Breast epithelium (tissue), 4 donors: ENCODE results near the gene PNLIPRP1. TPM values are rescaled to one million over a fixed set of nuclear protein-coding genes. Genes with fewer than 3 reads are reported as not detected.

ENCODE experiments used
- DNase-seq, 2 donors: peaks; one replicate each; pipeline ENCODE4 v3.0.0-alpha.2; 2019; ENCODE audit warnings: low spot score in 2 of 2
- H3K27ac ChIP-seq, 2 donors: fragments of 200-600 bp; sonication (generic) in 1 of 2; one replicate each; pipeline ENCODE4 v1.5.1; 2016 to 2019; ENCODE audit warnings: mild to moderate bottlenecking in 1 of 2
- H3K27me3 ChIP-seq, 2 donors: fragments of 200-600 bp; sonication (generic) in 1 of 2; one replicate each; pipeline versions ENCODE4 v1.5.1 to v1.6.0; 2017 to 2019; ENCODE audit warnings: control low read depth in 1 of 2, mild to moderate bottlenecking in 1 of 2
- H3K36me3 ChIP-seq: fragments of 200-600 bp; one replicate; pipeline ENCODE4 v1.5.1; 2019
- H3K4me1 ChIP-seq, 2 donors: fragments of 200-600 bp; sonication (generic); one replicate each; pipeline ENCODE4 v1.5.1; 2016 to 2019; ENCODE audit warnings: control low read depth in 1 of 2
- H3K4me3 ChIP-seq, 3 donors: fragments of 200-600 bp; sonication (generic); 1 replicate in 2 of 3; 2 replicates in 1 of 3; pipeline ENCODE4 v1.5.1; 2016 to 2019; ENCODE audit warnings: mild to moderate bottlenecking in 3 of 3, moderate library complexity in 2 of 3
- H3K9me3 ChIP-seq, 2 donors: fragments of 200-600 bp; sonication (generic) in 1 of 2; one replicate each; pipeline ENCODE4 v1.5.1; 2016 to 2019; ENCODE audit warnings: control low read depth in 1 of 2
- CTCF ChIP-seq, 3 donors: fragments of 450-650 bp; IDR thresholded peaks; one replicate each; pipeline ENCODE4 v1.5.1; 2016 to 2017; ENCODE audit warnings: antibody characterized with exemption in 3 of 3, mild to moderate bottlenecking in 3 of 3, moderate library complexity in 3 of 3
- POLR2A ChIP-seq: fragments of 450-650 bp; IDR thresholded peaks from one replicate; pipeline ENCODE4 v1.6.1; 2016; ENCODE audit warnings: antibody characterized with exemption, mild to moderate bottlenecking, moderate library complexity
- POLR2AphosphoS5 ChIP-seq, 3 donors: sonication (generic); formaldehyde crosslinking; IDR thresholded peaks; one replicate each; pipeline ENCODE4 v1.6.1; 2017; ENCODE audit warnings: antibody characterized with exemption in 3 of 3
- intact Hi-C: fragments of 100-400 bp; cut with DNase I; formaldehyde crosslinking; loops from one replicate; pipeline ENCODE4 v1.15.1; 2023; ENCODE audit warnings: low total_unique reads
- total RNA-seq, 3 donors: library from RNA; depleted of rRNA; stranded (reverse); fragments of >200 nt; gene quantifications; one replicate each; pipeline ENCODE4 v1.1.0, GENCODE V29; 2016

The PNLIPRP1 gene
- total RNA-seq, 3 donors from 2014 or later: not detected

GRCh38 chr10:116553378-116553980, 37.3 kb upstream of the PNLIPRP1 start:
- Histone ChIP-seq H3K27me3 (no peaks in the 10 kb centered on the region), H3K27ac (no peak overlapping the region), H3K36me3 (no peaks in the 10 kb centered on the region), H3K4me3 (no peak overlapping the region), H3K9me3 (no peaks in the 10 kb centered on the region), H3K4me1 (no peaks in the 10 kb centered on the region)
- no peak for TF ChIP-seq POLR2A
- DNase-seq: no peak
- intact Hi-C loops: no loop called here

DNA sequence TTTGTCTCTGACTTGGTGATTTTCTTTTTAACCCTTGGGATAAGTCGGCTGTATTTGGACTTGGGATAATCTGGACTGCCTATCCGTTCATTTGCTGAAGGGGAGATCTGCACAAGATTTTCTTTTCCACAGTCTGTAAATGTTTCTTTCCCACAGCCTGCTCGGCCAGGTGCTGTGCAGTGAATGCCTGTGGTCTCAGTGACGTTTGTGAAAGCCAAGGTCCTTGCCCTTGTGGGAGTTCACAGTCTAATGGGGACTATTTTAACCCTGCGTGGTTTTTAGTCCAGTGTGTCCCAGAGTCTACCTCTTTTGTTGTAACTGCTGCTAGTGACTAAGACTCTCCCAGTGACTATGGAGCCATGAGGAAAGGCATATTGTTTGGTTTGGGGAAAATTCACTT, 36.1 kb upstream of the PNLIPRP1 start:
- Histone ChIP-seq H3K4me3 (no peak overlapping the region), H3K36me3 (no peaks in the 10 kb centered on the region), H3K9me3 (no peaks in the 10 kb centered on the region), H3K27me3 (no peaks in the 10 kb centered on the region), H3K27ac (no peak overlapping the region), H3K4me1 (no peaks in the 10 kb centered on the region)
- no peak for DNase-seq
- intact Hi-C loops: no loop called here
- TF ChIP-seq CTCF (IDR thresholded peaks at IDR 0.05): no peak
- no peak for TF ChIP-seq POLR2A
- TF ChIP-seq POLR2AphosphoS5 (IDR thresholded peaks at IDR 0.05): no peak

DNA sequence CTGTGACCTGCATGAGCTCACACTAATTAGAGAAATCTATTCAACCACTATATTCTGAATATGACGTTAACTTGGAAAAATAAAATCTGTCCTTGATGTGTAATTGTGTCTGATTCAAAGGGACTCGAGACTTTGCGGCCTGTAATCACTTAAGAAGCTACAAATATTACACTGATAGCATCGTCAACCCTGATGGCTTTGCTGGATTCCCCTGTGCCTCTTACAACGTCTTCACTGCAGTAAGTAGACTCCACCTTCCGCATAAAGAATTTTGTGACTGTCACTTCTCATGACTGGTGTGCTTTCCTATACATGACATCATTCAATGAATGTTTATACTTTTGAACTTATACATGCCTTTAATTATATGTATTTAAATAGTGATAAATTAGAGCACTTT, 34.9 kb upstream of the PNLIPRP1 start:
- DNase-seq: no peak
- Histone ChIP-seq H3K27ac (no peak overlapping the region), H3K9me3 (no peaks in the 10 kb centered on the region), H3K4me1 (no peaks in the 10 kb centered on the region), H3K4me3 (no peak overlapping the region), H3K36me3 (no peaks in the 10 kb centered on the region), H3K27me3 (no peaks in the 10 kb centered on the region)
- TF ChIP-seq POLR2A: no peak
- no peak for TF ChIP-seq CTCF (IDR thresholded peaks at IDR 0.05)
- no peak for TF ChIP-seq POLR2AphosphoS5 (IDR thresholded peaks at IDR 0.05)
- intact Hi-C loops: no loop called here

DNA sequence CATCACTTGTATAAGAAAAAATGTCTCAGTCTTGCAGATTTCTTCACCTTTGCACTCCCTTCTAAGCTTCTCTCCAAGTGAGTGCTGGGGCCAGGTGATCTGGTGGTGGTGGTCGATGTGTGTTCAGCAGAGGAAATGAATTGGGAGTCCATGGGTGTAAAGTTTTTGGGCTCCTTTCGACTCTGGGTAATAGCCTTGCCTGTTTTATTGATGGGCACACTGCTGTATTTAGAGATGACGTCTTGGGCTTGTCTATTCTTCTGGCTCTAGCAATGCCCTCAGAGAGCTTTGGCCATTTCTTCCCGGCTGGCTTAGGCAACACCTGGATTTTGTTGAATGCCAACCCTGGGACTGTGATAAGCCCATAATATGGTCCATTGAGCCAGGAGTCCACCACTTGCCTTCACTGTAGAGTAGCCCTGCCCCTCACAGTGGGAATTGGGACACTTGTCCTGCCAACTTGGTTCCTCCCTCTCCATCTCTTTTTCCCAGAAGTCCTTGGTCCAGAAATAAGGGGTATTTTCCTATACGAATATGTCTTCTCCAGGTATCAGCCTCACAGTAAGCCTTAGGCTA, 33.4 kb upstream of the PNLIPRP1 start:
- H3K4me1 ChIP-seq: no peaks in the 10 kb centered on the region
- no peak overlapping the region for H3K27ac ChIP-seq
- DNase-seq: no peak
- intact Hi-C loops: no loop called here
- H3K36me3 ChIP-seq: no peaks in the 10 kb centered on the region
- TF ChIP-seq CTCF (IDR thresholded peaks at IDR 0.05) (no peak), POLR2A (no peak), POLR2AphosphoS5 (IDR thresholded peaks at IDR 0.05) (no peak)
- H3K9me3 ChIP-seq: no peaks in the 10 kb centered on the region
- H3K4me3 ChIP-seq: no peak overlapping the region
- H3K27me3 ChIP-seq: no peaks in the 10 kb centered on the region

- H3K9me3 ChIP-seq: no peaks in the 10 kb centered on the region
- no peak for TF ChIP-seq CTCF (IDR thresholded peaks at IDR 0.05)
- no peak for TF ChIP-seq POLR2A
- H3K27ac ChIP-seq: no peak overlapping the region
- no peaks in the 10 kb centered on the region for H3K27me3 ChIP-seq
- intact Hi-C loops: no loop called here
- no peak for DNase-seq
- no peaks in the 10 kb centered on the region for H3K4me1 ChIP-seq
- no peaks in the 10 kb centered on the region for H3K36me3 ChIP-seq
- no peak overlapping the region for H3K4me3 ChIP-seq
Observed at GRCh38 chr10:116565534-116565933, 25.2 kb upstream of the PNLIPRP1 start.

DNA sequence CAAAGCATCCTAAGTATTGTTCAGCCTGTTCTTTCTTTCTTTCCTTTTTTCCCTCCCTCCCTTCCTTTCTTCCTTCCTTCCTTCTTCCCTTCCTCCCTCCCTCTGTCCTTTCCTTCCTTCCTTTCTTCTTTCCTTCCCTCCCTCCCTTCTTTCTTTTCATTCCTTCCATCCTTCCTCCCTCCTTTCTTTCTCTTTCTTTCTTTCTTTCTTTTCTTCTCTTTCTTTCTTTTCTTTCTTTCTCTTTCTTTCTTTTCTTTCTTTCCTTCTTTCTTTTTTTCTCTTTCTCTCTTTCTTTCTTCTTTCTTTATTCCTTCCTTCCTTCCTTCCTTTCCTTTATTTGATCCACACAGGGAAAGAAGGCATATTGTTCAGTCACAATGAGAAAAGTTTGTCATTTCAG, 23.8 kb upstream of the PNLIPRP1 start:
- Histone ChIP-seq H3K9me3 (no peaks in the 10 kb centered on the region), H3K4me1 (no peaks in the 10 kb centered on the region), H3K36me3 (no peaks in the 10 kb centered on the region), H3K4me3 (no peak overlapping the region), H3K27ac (no peak overlapping the region), H3K27me3 (no peaks in the 10 kb centered on the region)
- intact Hi-C loops: no loop called here
- no peak for TF ChIP-seq POLR2AphosphoS5 (IDR thresholded peaks at IDR 0.05)
- no peak for TF ChIP-seq CTCF (IDR thresholded peaks at IDR 0.05)
- TF ChIP-seq POLR2A: no peak
- no peak for DNase-seq
